Liver (tissue), 9 donors: Measurements from ENCODE around the gene TMEM123. TPM values are rescaled to one million over a fixed set of nuclear protein-coding genes. Genes with fewer than 3 reads are reported as not detected.

Experiments
- DNase-seq: peaks from one replicate; pipeline ENCODE4 v3.0.0-alpha.2; 2017; ENCODE audit warnings: low spot score
- H3K27ac ChIP-seq, 2 donors: one replicate each; pipeline ENCODE4 v1.7.0; 2013; ENCODE audit warnings: inconsistent platforms in 2 of 2, low read length in 2 of 2, control low read depth in 1 of 2, low read depth in 1 of 2, mild to moderate bottlenecking in 1 of 2
- H3K27me3 ChIP-seq, 4 donors: one replicate each; pipeline versions ENCODE4 v1.6.1 to v1.7.0; 2013; ENCODE audit warnings: low read length in 3 of 4, inconsistent platforms in 1 of 4, mild to moderate bottlenecking in 1 of 4, moderate library complexity in 1 of 4; ENCODE audit not compliant: control insufficient read depth in 4 of 4, insufficient read depth in 4 of 4
- H3K36me3 ChIP-seq, 4 donors: one replicate each; pipeline versions ENCODE4 v1.6.1 to v1.7.0; 2013; ENCODE audit warnings: low read length in 3 of 4, mild to moderate bottlenecking in 3 of 4, low read depth in 1 of 4, moderate library complexity in 1 of 4; ENCODE audit not compliant: control insufficient read depth in 4 of 4, insufficient read depth in 3 of 4
- H3K4me1 ChIP-seq, 4 donors: one replicate each; pipeline versions ENCODE4 v1.6.1 to v1.7.0; 2013; ENCODE audit warnings: low read length in 3 of 4, mild to moderate bottlenecking in 3 of 4, moderate library complexity in 1 of 4; ENCODE audit not compliant: control insufficient read depth in 4 of 4, insufficient read depth in 4 of 4
- H3K4me3 ChIP-seq, 3 donors: one replicate each; pipeline versions ENCODE4 v1.6.1 to v1.7.0; 2013; ENCODE audit warnings: low read length in 3 of 3, control low read depth in 1 of 3, low read depth in 1 of 3, mild to moderate bottlenecking in 1 of 3
- H3K9ac ChIP-seq, 2 donors: one replicate each; pipeline ENCODE4 v1.7.0; 2013; ENCODE audit warnings: low read length in 2 of 2, mild to moderate bottlenecking in 2 of 2, moderate library complexity in 2 of 2, control low read depth in 1 of 2, low read depth in 1 of 2
- H3K9me3 ChIP-seq, 4 donors: one replicate each; pipeline versions ENCODE4 v1.6.1 to v1.7.0; 2013; ENCODE audit warnings: low read length in 3 of 4; ENCODE audit not compliant: control insufficient read depth in 4 of 4
- ATF3 ChIP-seq: IDR thresholded peaks from 2 replicates; pipeline ENCODE4 v1.6.1; 2016; ENCODE audit warnings: antibody characterized with exemption
- CTCF ChIP-seq: fragments of 150-350 bp; IDR thresholded peaks from 2 replicates; pipeline ENCODE4 v1.5.1; 2017; ENCODE audit warnings: improper control_type of control experiment, low read depth, low read length; ENCODE audit not compliant: missing input control
- EGR1 ChIP-seq, 2 donors: IDR thresholded peaks; 2 replicates each; pipeline ENCODE4 v1.6.1; 2016 to 2018; ENCODE audit warnings: antibody characterized with exemption in 2 of 2, low read depth in 2 of 2
- FOXA1 ChIP-seq: IDR thresholded peaks from 2 replicates; pipeline ENCODE4 v1.6.1; 2016; ENCODE audit warnings: antibody characterized with exemption
- FOXA2 ChIP-seq: IDR thresholded peaks from 2 replicates; pipeline ENCODE4 v1.6.1; 2016; ENCODE audit warnings: antibody characterized with exemption
- GABPA ChIP-seq, 2 donors: IDR thresholded peaks in 1 of 2; conservative IDR thresholded peaks in 1 of 2; 2 replicates each; pipeline ENCODE4 v1.6.1; 2016; ENCODE audit warnings: antibody characterized with exemption in 2 of 2, mild to moderate bottlenecking in 1 of 2, moderate library complexity in 1 of 2
- HNF4A ChIP-seq, 2 donors: conservative IDR thresholded peaks; 2 replicates each; pipeline ENCODE4 v1.6.1; 2016; ENCODE audit warnings: antibody characterized with exemption in 2 of 2, mild to moderate bottlenecking in 2 of 2
- HNF4G ChIP-seq: IDR thresholded peaks from 2 replicates; pipeline ENCODE4 v1.6.1; 2016; ENCODE audit warnings: antibody characterized with exemption
- JUND ChIP-seq, 2 donors: IDR thresholded peaks; 2 replicates each; pipeline ENCODE4 v1.6.1; 2016; ENCODE audit warnings: antibody characterized with exemption in 2 of 2
- MAX ChIP-seq: IDR thresholded peaks from 2 replicates; pipeline ENCODE4 v1.6.1; 2016; ENCODE audit warnings: antibody characterized with exemption
- NR2F2 ChIP-seq: IDR thresholded peaks from 2 replicates; pipeline ENCODE4 v1.6.1; 2016; ENCODE audit warnings: antibody characterized with exemption
- RAD21 ChIP-seq, 2 donors: IDR thresholded peaks; 2 replicates each; pipeline ENCODE4 v1.6.1; 2016; ENCODE audit warnings: antibody characterized with exemption in 2 of 2, mild to moderate bottlenecking in 2 of 2
- REST ChIP-seq: IDR thresholded peaks from 2 replicates; pipeline ENCODE4 v1.6.1; 2016; ENCODE audit warnings: antibody characterized with exemption, mild to moderate bottlenecking
- RXRA ChIP-seq, 2 donors: IDR thresholded peaks; 2 replicates each; pipeline ENCODE4 v1.6.1; 2017 to 2018; ENCODE audit warnings: antibody characterized with exemption in 2 of 2, mild to moderate bottlenecking in 1 of 2
- SP1 ChIP-seq: IDR thresholded peaks from 2 replicates; pipeline ENCODE4 v1.6.1; 2018; ENCODE audit warnings: antibody characterized with exemption, mild to moderate bottlenecking
- TAF1 ChIP-seq: conservative IDR thresholded peaks from 2 replicates; pipeline ENCODE4 v1.6.1; 2016; ENCODE audit warnings: antibody characterized with exemption, mild to moderate bottlenecking
- YY1 ChIP-seq: IDR thresholded peaks from 2 replicates; pipeline ENCODE4 v1.6.1; 2016; ENCODE audit warnings: antibody characterized with exemption, mild to moderate bottlenecking
- ZBTB33 ChIP-seq: IDR thresholded peaks from 2 replicates; pipeline ENCODE4 v1.6.1; 2016; ENCODE audit warnings: antibody characterized with exemption
- WGBS: extraction: QIAGEN DNeasy Blood & Tissue Kit; methylation state at CpG from one replicate; pipeline ENCODE4 v1.1.7; 2013; 5-methylcytosine and 5-hydroxymethylcytosine counted together
- polyA plus RNA-seq, 2 donors: library from polyadenylated mRNA; stranded (reverse) in 1 of 2; unstranded in 1 of 2; fragments of 200-250 nt in 1 of 2; fragments of >200 nt in 1 of 2; fragmentation: Nextera tagmentation in 1 of 2; extraction: Ambion mirVana in 1 of 2; gene quantifications; one replicate each; pipeline versions ENCODE4 v1.2.1 to v1.2.3, GENCODE V29; 2013 to 2015
- total RNA-seq, 2 donors: library from RNA; depleted of rRNA; stranded (reverse); fragments of >200 nt; gene quantifications; one replicate each; pipeline ENCODE4 v1.2.3, GENCODE V29; 2014
- donor health status: healthy.
- donor health status: healthy.
- donor health status: healthy.
- donor health status: healthy.
- donor health status: healthy.

The TMEM123 gene
- total and polyA plus RNA-seq, 4 donors: 101 to 140 (median 107) TPM

GRCh38 chr11:102499931-102500330 is 47.4 kb upstream of the TMEM123 start:
- no peak overlapping the region for H3K4me3 ChIP-seq

More at GRCh38 chr11:102499931-102500330, 47.4 kb upstream of the TMEM123 start:
- Histone ChIP-seq H3K27ac (no peak overlapping the region), H3K27me3 (no peaks in the 10 kb centered on the region), H3K36me3 (no peaks in the 10 kb centered on the region), H3K4me1 (peaks cover 0 to 4% (median 3%) of the 10 kb centered on the region in 4 donors), H3K9ac (no peak overlapping the region), H3K9me3 (no peaks in the 10 kb centered on the region)
- 72% methylated on average over 2 of the region's 2 CpGs for WGBS
- TF ChIP-seq FOXA1: no peak
- TF ChIP-seq JUND (IDR thresholded peaks at IDR 0.05): no peak
- TF ChIP-seq HNF4A (conservative IDR thresholded peaks at IDR 0.05): no peak
- no peak for TF ChIP-seq TAF1
- TF ChIP-seq EGR1 (IDR thresholded peaks at IDR 0.05; ENCODE audit: low read depth in 2 of 2): no peak
- TF ChIP-seq ZBTB33: no peak
- no peak for TF ChIP-seq CTCF
- no peak for TF ChIP-seq REST
- TF ChIP-seq GABPA (IDR thresholded peaks at IDR 0.05 in 1 of 2, conservative IDR thresholded peaks at IDR 0.05 in 1 of 2): no peak
- TF ChIP-seq YY1: no peak
- TF ChIP-seq SP1: no peak
- TF ChIP-seq ATF3: no peak
- no peak for TF ChIP-seq FOXA2
- no peak for TF ChIP-seq MAX
- TF ChIP-seq NR2F2: no peak
- no peak for TF ChIP-seq RAD21 (IDR thresholded peaks at IDR 0.05)
- no peak for TF ChIP-seq RXRA (IDR thresholded peaks at IDR 0.05)
- no peak for TF ChIP-seq HNF4G
- no peak for DNase-seq
